ENCODE data around the gene PAK6.

DNA sequence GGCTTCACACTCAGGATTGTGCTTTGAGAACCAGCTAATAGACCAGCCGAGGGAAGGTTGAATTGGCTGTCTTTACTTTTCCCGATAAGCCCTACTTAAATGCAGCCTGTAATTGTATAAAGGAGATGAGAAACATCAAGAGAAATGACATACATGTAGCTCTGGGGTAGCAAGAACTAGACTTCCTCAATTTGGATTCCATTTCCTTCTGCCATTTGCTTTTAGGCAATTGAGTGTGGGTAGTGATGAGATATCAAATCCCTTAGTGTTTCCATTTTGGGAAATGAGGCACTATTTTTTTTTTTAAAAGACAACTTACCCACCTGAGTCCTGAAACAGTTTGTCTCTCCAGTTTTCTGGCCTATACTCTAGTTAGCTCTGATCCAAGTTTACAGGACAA lies 86.8 kb downstream of the PAK6 start:
- TF ChIP-seq, protein P1, sequence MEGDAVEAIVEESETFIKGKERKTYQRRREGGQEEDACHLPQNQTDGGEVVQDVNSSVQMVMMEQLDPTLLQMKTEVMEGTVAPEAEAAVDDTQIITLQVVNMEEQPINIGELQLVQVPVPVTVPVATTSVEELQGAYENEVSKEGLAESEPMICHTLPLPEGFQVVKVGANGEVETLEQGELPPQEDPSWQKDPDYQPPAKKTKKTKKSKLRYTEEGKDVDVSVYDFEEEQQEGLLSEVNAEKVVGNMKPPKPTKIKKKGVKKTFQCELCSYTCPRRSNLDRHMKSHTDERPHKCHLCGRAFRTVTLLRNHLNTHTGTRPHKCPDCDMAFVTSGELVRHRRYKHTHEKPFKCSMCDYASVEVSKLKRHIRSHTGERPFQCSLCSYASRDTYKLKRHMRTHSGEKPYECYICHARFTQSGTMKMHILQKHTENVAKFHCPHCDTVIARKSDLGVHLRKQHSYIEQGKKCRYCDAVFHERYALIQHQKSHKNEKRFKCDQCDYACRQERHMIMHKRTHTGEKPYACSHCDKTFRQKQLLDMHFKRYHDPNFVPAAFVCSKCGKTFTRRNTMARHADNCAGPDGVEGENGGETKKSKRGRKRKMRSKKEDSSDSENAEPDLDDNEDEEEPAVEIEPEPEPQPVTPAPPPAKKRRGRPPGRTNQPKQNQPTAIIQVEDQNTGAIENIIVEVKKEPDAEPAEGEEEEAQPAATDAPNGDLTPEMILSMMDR (conservative IDR thresholded peaks at IDR 0.05; ENCODE audit: low read depth, low read length): no peak
- TF ChIP-seq EZH2phosphoT487 (IDR thresholded peaks at IDR 0.05; ENCODE audit: borderline replicate concordance, low read length) (no peak), EZH2 (IDR thresholded peaks at IDR 0.05; ENCODE audit: low read length, unreplicated experiment) (no peak)
